HUES48 (cell line): ENCODE measurements around the gene PDGFC.

ENCODE experiments used
- H3K27ac ChIP-seq: one replicate; pipeline ENCODE4 v1.7.0; 2013; ENCODE audit warnings: low read depth, low read length, inconsistent platforms
- H3K27me3 ChIP-seq: 2 replicates; pipeline ENCODE4 v1.6.1; 2013; ENCODE audit warnings: mild to moderate bottlenecking, low read length; ENCODE audit not compliant: control insufficient read depth, insufficient read depth
- H3K36me3 ChIP-seq: 2 replicates; pipeline ENCODE4 v1.6.1; 2013; ENCODE audit warnings: low read length; ENCODE audit not compliant: control insufficient read depth, insufficient read depth
- H3K4me1 ChIP-seq: 2 replicates; pipeline ENCODE4 v1.6.1; 2013; ENCODE audit warnings: mild to moderate bottlenecking, low read length; ENCODE audit not compliant: control insufficient read depth, insufficient read depth
- H3K4me3 ChIP-seq: 2 replicates; pipeline ENCODE4 v1.5.1; 2013; ENCODE audit warnings: mild to moderate bottlenecking, low read depth, low read length
- H3K9ac ChIP-seq: 2 replicates; pipeline ENCODE4 v1.6.1; 2013; ENCODE audit warnings: mild to moderate bottlenecking, low read depth, low read length, moderate library complexity
- H3K9me3 ChIP-seq: 2 replicates; pipeline ENCODE4 v1.6.1; 2013; ENCODE audit warnings: low read length; ENCODE audit not compliant: control insufficient read depth, insufficient read depth

The PDGFC gene

GRCh38 chr4:156961196-156962057 lies 10.2 kb downstream of the PDGFC start:
- Histone ChIP-seq H3K27me3 (no peaks in the 10 kb centered on the region), H3K27ac (no peak overlapping the region), H3K4me1 (peaks cover 13% of the 10 kb centered on the region; the same call in 1 of the 2 replicates), H3K36me3 (no peaks in the 10 kb centered on the region), H3K9me3 (no peaks in the 10 kb centered on the region), H3K4me3 (no peak overlapping the region), H3K9ac (no peak overlapping the region)

GRCh38 chr4:156959298-156959702 lies 12.3 kb downstream of the PDGFC start:
- H3K4me1 ChIP-seq: peaks cover 13% of the 10 kb centered on the region; the same call in 1 of the 2 replicates
- no peaks in the 10 kb centered on the region for H3K27me3 ChIP-seq
- no peaks in the 10 kb centered on the region for H3K9me3 ChIP-seq
- H3K27ac ChIP-seq: no peak overlapping the region
- H3K4me3 ChIP-seq: no peak overlapping the region; the same call in 1 of the 2 replicates
- H3K36me3 ChIP-seq: no peaks in the 10 kb centered on the region
- no peak overlapping the region for H3K9ac ChIP-seq

- no peaks in the 10 kb centered on the region for H3K9me3 ChIP-seq
- no peaks in the 10 kb centered on the region for H3K36me3 ChIP-seq
- H3K27me3 ChIP-seq: no peaks in the 10 kb centered on the region
- peaks cover 18% of the 10 kb centered on the region; the same call in 1 of the 2 replicates for H3K4me1 ChIP-seq
- no peak overlapping the region for H3K4me3 ChIP-seq
- H3K9ac ChIP-seq: no peak overlapping the region
- no peak overlapping the region for H3K27ac ChIP-seq
Observed at GRCh38 chr4:156958276-156959074, 13.1 kb downstream of the PDGFC start.

GRCh38 chr4:156957556-156957955 lies 14.0 kb downstream of the PDGFC start:
- no peaks in the 10 kb centered on the region for H3K36me3 ChIP-seq
- no peak overlapping the region for H3K4me3 ChIP-seq
- no peak overlapping the region for H3K9ac ChIP-seq
- no peak overlapping the region for H3K27ac ChIP-seq
- H3K4me1 ChIP-seq: peaks cover 26% of the 10 kb centered on the region; the same call in 1 of the 2 replicates
- H3K27me3 ChIP-seq: no peaks in the 10 kb centered on the region
- no peaks in the 10 kb centered on the region for H3K9me3 ChIP-seq

GRCh38 chr4:156956826-156957368 lies 14.7 kb downstream of the PDGFC start:
- Histone ChIP-seq H3K4me3 (no peak overlapping the region), H3K27me3 (no peaks in the 10 kb centered on the region), H3K9me3 (no peaks in the 10 kb centered on the region), H3K27ac (no peak overlapping the region), H3K36me3 (no peaks in the 10 kb centered on the region), H3K4me1 (peaks cover 24% of the 10 kb centered on the region; the same call in 1 of the 2 replicates), H3K9ac (no peak overlapping the region)

GRCh38 chr4:156956359-156956758 lies 15.2 kb downstream of the PDGFC start:
- H3K27ac ChIP-seq: no peak overlapping the region
- no peaks in the 10 kb centered on the region for H3K27me3 ChIP-seq
- H3K4me3 ChIP-seq: no peak overlapping the region
- H3K4me1 ChIP-seq: peaks cover 25% of the 10 kb centered on the region; the same call in 1 of the 2 replicates
- no peaks in the 10 kb centered on the region for H3K36me3 ChIP-seq
- H3K9me3 ChIP-seq: no peaks in the 10 kb centered on the region
- H3K9ac ChIP-seq: no peak overlapping the region

- H3K4me3 ChIP-seq: no peak overlapping the region
- H3K9ac ChIP-seq: no peak overlapping the region
- H3K27me3 ChIP-seq: no peaks in the 10 kb centered on the region
- no peaks in the 10 kb centered on the region for H3K9me3 ChIP-seq
- no peaks in the 10 kb centered on the region for H3K36me3 ChIP-seq
- no peak overlapping the region for H3K27ac ChIP-seq
- peaks cover 25% of the 10 kb centered on the region; the same call in 1 of the 2 replicates for H3K4me1 ChIP-seq
Observed at GRCh38 chr4:156954587-156954986, 17.0 kb downstream of the PDGFC start.

GRCh38 chr4:156953951-156954350 lies 17.6 kb downstream of the PDGFC start:
- Histone ChIP-seq H3K4me1 (peaks cover 23% of the 10 kb centered on the region; the same call in 1 of the 2 replicates), H3K27ac (no peak overlapping the region), H3K27me3 (no peaks in the 10 kb centered on the region), H3K4me3 (no peak overlapping the region), H3K36me3 (no peaks in the 10 kb centered on the region), H3K9ac (no peak overlapping the region), H3K9me3 (no peaks in the 10 kb centered on the region)

GRCh38 chr4:156953001-156953400 lies 18.6 kb downstream of the PDGFC start:
- Histone ChIP-seq H3K27ac (no peak overlapping the region), H3K36me3 (no peaks in the 10 kb centered on the region), H3K4me1 (peaks cover 31% of the 10 kb centered on the region; the same call in 1 of the 2 replicates), H3K4me3 (no peak overlapping the region), H3K9me3 (no peaks in the 10 kb centered on the region), H3K9ac (no peak overlapping the region), H3K27me3 (no peaks in the 10 kb centered on the region)

GRCh38 chr4:156952078-156952759 lies 19.4 kb downstream of the PDGFC start:
- no peaks in the 10 kb centered on the region for H3K9me3 ChIP-seq
- no peak overlapping the region for H3K4me3 ChIP-seq
- H3K27me3 ChIP-seq: no peaks in the 10 kb centered on the region
- H3K27ac ChIP-seq: no peak overlapping the region
- peaks cover 31% of the 10 kb centered on the region; the same call in 1 of the 2 replicates for H3K4me1 ChIP-seq
- H3K9ac ChIP-seq: no peak overlapping the region
- no peaks in the 10 kb centered on the region for H3K36me3 ChIP-seq
